Measurements from ENCODE around the gene MATCAP1. TPM values are rescaled to one million over a fixed set of nuclear protein-coding genes. Genes with fewer than 3 reads are reported as not detected.

The MATCAP1 gene
- total and polyA plus RNA-seq, 2 of the 13 experiments (the other 11 are each of a cell fraction or from before 2014, with no cell fraction given), result 11.2 to 24.5 TPM

GRCh38 chr16:67177743-67178699, 5.7 kb downstream of the MATCAP1 start (continued):
- TF ChIP-seq PAX8 (CRISPR knock-in tag; IDR thresholded peaks at IDR 0.05; ENCODE audit: borderline replicate concordance) (no peak), ELK4 (CRISPR knock-in tag; IDR thresholded peaks at IDR 0.05; ENCODE audit: borderline replicate concordance) (no peak), ZNF660 (CRISPR knock-in tag; IDR thresholded peaks at IDR 0.05; ENCODE audit: borderline replicate concordance, low read depth) (no peak), SRSF4 (IDR thresholded peaks at IDR 0.05; ENCODE audit: low read depth, low read length, poor library complexity, severe bottlenecking) (no peak), ZBTB49 (CRISPR knock-in tag; IDR thresholded peaks at IDR 0.05; ENCODE audit: borderline replicate concordance) (no peak), CSRNP2 (CRISPR knock-in tag; conservative IDR thresholded peaks at IDR 0.05; ENCODE audit: low read depth) (no peak), ZNF703 (CRISPR knock-in tag; IDR thresholded peaks at IDR 0.05; ENCODE audit: borderline replicate concordance) (no peak), ZNF547 (CRISPR knock-in tag; IDR thresholded peaks at IDR 0.05) (peak; percentile 66; the same call in 1 of the 2 replicates), RBFOX2 (IDR thresholded peaks at IDR 0.05; ENCODE audit: low read depth, low read length) (peak; percentile 63; the same call in 1 of the 2 replicates), KLF9 (CRISPR knock-in tag; IDR thresholded peaks at IDR 0.05; ENCODE audit: low read depth) (no peak), SKIL (CRISPR knock-in tag; IDR thresholded peaks at IDR 0.05; ENCODE audit: borderline replicate concordance) (peak; percentile 45; the same call in 1 of the 2 replicates), TBP (CRISPR knock-in tag; IDR thresholded peaks at IDR 0.05) (no peak), ZNF484 (CRISPR knock-in tag; IDR thresholded peaks at IDR 0.05; ENCODE audit: borderline replicate concordance, low read depth) (no peak), JUNB (CRISPR knock-in tag; IDR thresholded peaks at IDR 0.05; ENCODE audit: borderline replicate concordance) (no peak), RELA (CRISPR knock-in tag; IDR thresholded peaks at IDR 0.05) (0 out of 2 replicates have a peak, but pooled peaks have one; percentile 28), MED13 (CRISPR knock-in tag; IDR thresholded peaks at IDR 0.05) (0 out of 2 replicates have a peak, but pooled peaks have one; percentile 48), TRIM24 (CRISPR knock-in tag; IDR thresholded peaks at IDR 0.05) (no peak), NFYB (CRISPR knock-in tag; IDR thresholded peaks at IDR 0.05) (no peak), ZNF205 (CRISPR knock-in tag; IDR thresholded peaks at IDR 0.05) (no peak), ZNF724P (CRISPR knock-in tag; IDR thresholded peaks at IDR 0.05; ENCODE audit: borderline replicate concordance) (peak; percentile 80), RARG (CRISPR knock-in tag; IDR thresholded peaks at IDR 0.05; ENCODE audit: low read depth) (no peak), PPARG (CRISPR knock-in tag; conservative IDR thresholded peaks at IDR 0.05) (0 out of 2 replicates have a peak, but pooled peaks have one; percentile 40)

All from HepG2 (cell line).